GM11168 (cell line): ENCODE data around the gene PAM.
"Not testable (repeated sequence)": the region's sequence is repeated elsewhere in the genome, so short reads cannot be mapped to it uniquely, and the experiment has no call there.

Source experiments
- in situ Hi-C: fragments of 300-500 bp; cut with MboI; formaldehyde crosslinking; loops from one replicate; pipeline ENCODE4 v1.12.0; 2022; ENCODE audit warnings: low sequenced_read_pairs; ENCODE audit not compliant: unreplicated experiment

The PAM gene

DNA sequence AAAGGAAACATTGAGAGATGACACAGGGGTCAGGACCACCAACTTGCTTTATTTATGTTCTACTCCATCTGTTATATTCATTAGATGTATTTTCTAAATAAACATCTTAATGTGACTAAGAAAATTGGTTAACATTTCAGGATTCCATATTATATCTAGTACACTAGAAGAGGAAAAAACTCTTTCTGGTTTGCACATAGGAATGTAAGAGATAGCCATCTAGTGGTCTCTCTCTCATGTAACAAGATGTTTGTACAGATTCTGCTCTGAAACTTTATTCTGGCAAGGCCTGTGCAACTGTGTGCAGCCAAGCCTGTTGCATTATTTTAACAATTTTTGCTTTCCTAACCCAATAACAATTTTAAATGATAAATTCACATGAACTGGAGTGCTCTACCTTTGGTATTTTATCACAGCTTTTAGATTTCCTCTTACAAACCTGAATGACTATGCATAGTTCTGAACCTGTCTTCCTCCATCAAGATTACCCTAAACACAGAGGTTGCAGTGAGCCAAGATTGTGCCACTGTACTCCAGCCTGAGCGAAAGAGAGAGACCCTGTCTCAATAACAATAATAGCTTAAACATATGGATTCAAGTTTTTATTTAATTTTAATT lies 216.7 kb downstream of the PAM start:
- in situ Hi-C loops, result no loop called here

DNA sequence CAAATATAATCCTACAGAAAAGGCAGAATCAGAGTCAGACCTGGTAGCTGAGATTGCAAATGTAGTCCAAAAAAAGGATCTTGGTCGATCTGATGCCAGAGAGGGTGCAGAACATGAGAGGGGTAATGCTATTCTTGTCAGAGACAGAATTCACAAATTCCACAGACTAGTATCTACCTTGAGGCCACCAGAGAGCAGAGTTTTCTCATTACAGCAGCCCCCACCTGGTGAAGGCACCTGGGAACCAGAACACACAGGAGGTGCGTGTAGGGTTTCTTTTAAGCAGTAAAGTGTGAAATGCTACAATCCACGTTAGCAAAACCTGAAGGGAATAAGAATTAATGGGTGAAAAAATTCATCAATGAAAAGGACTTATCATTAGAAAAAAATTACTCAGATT lies 219.1 kb downstream of the PAM start:
- in situ Hi-C loops, result no loop called here

DNA sequence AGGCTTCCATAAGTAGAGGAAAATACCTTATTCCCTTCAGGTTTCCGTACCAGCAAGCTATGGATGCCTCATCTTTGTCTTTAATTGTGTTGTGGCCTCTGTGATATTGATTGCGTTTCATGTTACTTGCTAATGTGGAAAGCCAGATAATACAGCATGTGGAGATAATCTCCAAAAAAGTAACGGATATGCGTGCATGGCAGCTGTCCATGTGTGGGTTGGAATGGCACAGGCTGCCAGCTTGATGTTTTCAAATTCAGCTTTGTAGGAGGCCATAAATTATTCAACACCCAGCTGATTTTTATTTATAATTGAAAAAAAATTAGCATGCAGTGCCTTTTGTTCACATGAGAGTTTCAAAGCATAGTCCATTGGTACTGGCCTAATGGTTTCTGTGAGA lies 219.9 kb downstream of the PAM start:
- in situ Hi-C loops, result no loop called here

DNA sequence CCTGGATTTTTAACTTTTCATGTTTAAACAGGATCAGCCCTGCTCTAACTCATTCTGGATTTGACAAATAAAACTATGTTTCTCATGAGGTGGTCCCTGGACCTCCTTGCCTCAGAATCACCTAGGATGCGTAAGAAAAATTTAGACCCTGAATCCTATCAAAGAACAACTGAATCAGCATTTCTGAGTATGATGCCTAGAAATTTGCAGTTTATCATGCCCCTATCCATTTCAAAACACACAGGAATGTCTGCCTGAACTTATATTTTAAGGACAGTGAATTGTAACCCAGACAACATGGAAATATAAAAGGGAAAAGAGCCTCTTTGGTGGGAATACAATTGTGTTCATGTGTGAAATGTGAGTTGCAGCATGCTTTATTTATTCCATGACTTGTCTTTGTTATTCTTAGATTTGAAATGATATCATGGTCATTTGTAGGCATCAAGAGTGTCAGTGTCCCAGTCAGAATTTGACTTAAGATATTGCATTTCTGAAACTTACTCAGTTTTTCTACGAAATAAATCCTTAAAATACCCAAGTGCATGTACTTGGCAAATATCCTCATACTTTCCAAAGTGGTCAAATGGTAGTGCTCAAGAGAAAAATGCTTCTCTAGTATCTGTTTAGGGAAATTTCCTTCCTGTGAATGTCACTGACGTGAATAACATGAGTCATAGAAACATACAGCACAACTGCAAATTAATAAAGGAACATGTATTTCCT lies 220.5 kb downstream of the PAM start:
- in situ Hi-C loops, result no loop called here

DNA sequence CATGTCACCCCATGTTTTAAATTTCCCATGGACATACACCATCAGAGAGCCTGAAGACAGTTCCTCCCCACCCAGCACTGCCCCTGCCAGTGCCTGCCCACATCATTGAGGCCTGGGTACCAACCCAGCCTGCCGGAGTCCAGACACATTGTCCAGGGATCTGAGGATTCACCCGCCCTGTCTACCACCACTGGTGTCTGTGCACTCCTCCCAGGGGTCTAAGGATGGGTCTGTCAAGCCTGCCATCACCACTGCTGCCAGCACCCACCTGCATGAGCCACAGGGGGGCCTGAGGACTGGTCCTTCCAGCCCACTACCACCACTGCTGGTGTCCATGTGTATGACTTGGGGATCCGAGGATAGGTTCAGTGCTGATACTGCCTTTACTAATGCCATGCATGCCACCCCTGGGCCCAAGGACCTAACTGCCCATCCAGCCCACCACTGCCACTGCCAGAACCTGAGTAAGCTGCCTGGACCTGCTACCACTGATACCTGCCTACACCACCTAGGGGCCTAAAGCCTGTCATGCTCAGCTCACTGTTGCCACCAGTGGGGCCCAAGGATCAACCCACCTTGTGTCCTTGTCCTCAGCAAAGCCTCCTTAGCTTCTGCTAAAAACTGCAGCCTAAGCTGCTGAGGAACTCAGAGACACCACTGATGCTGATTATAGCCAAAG lies 227.0 kb downstream of the PAM start:
- in situ Hi-C loops, result no loop called here

DNA sequence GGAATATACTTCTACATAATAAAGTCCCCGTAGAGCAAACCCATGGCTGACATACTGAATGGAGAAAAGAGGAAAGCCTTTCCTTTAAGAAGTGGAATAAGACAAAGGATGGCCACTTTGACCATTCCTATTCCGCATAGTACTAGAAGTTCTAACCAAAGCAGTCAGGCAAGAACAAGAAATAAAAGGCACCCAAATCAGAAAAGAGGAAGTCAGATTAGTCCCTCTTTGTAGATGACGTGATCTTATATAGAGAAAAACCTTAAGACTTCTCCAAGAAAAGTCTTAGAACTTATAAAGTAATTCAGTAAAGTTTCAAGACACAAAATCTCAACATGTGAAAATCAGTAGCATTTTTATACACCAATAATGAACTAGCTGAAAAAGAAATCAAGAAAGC lies 231.0 kb downstream of the PAM start:
- in situ Hi-C loops, result no loop called here

DNA sequence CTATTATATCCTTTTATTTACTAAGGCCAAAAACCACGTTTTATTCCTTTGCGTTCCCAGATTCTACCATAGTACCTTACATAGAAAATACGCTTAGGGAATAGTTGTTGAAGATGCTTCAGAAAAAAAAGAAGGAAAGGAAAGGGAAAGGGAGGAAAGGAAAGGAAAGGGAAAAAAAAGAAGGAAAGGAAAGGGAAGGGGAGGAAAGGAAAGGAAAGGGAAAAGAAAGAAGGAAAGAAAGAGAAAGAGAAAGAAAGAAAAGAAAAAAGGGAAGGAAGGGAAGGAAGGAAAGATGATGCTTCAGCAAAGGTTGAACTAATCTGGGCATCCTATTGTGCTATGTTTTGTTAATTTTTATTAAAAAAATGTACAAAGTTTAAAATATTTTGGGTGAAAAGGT lies 233.4 kb downstream of the PAM start:
- in situ Hi-C loops, result no loop called here

DNA sequence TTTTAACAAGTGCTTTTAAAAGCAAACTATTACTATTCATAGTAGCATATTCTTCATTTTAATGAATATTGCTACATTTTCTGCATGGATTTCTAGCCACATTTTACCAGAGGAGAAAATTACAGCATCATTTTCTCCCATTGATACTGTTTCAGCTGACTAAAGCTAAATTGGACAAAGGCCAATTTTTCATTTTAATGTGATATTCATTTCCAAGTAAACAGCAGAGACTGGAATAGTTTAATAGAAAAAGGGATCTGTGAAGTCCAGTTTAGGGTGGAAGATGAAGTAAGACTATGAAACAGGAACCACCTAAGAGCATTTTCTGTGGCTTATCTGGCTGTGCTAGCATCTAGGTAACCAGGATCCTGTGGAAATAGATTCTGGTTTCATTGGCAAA lies 236.7 kb downstream of the PAM start:
- in situ Hi-C loops, result no loop called here

DNA sequence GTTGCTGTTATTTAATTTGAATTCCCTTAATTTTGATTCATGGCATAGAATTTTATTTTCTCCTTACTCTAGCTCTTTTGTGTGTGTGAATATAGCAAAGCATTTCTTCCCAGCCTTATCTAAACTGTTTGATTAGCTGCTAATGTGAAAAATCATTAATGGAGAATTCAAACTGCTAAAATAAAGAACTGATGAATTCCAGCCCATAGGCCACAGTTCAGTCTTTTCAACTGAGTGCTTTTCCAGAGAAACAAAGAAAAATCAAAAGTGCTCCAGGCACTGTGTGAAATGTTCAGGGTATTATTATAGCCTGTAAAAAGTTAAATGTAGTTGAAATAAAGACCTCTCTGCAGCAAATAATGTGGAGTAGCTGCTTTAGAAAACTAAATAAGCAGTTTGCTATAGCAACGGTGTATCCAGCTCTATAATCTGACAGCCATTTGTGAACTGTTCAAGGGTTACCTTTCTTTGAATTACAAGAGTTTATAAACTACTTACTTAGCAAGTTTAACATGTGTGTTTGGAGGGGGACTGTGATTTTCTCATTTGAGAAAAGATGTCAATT lies 241.0 kb downstream of the PAM start:
- in situ Hi-C loops, result no loop called here

DNA sequence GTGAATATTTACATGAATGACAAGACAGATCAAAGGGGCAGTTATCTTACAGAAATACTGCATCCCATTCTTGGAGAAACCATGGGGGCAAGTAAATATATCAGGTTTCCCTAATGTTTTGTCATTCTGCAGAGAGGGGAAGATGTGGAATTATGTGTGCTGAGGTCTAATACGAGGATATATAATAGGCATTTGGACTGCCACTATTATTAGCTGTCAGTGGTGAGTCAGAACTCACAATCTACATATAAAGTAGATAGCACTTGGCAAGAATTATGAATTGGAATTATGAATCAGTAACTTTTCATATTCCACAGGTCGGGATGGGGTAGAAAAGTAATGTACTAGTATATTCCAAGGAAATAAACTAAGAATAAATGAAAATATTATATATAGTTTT lies 243.1 kb downstream of the PAM start:
- in situ Hi-C loops, result no loop called here

DNA sequence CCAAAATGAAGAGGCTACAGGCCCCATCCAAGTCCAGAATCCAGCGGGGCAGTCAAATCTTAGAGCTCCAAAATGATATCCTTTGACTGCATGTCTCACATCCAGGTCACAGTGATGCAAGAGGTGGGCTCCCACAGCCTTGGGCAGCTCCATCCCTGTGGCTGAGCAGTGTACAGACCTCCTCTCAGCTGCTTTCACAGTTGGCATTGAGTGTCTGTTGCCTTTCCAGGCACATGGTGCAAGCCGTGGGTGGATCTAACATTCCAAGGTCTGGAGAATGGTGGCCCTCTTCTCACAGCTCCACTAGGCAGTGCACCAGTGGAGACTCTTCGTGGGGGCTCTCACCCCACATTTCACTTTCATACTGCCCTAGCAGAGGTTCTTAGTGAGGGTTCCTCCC lies 244.1 kb downstream of the PAM start:
- in situ Hi-C loops, result no loop called here

DNA sequence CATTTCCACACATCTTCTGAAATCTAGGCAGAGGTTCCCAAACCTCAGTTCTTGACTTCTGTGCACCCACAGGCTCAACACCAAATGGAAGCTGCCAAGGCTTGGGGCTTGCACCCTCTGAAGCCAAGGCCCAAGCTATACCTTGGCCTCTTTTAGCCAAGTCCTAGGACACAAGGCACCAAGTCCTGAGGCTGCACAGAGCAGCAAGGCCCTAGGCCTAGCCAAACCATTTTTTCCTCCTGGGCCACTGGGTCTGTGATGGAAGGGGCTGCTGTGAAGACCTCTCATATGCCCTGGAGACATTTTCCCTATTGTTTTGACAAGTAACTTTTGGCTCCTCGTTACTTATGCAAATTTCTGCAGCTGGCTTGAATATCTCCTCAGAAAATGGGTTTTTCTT lies 244.5 kb downstream of the PAM start:
- in situ Hi-C loops, result not testable (repeated sequence)

DNA sequence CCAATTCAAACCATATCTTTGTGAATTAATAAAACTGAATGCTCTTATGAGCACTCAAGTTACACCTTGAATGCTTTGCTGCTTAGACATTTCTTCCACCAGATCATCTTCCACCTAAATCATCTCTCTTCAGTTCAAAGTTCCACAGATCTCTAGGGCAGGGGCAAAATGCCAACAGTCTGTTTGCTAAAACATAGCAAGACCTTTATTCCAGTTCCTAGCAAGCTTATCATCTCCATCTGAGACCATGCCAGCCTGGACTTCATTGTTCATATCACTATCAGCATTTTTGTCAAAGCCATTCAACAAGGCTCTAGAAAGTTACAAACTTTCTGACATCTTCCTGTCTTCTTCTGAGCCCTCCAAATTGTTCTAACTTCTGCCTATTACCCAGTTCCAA lies 245.0 kb downstream of the PAM start:
- in situ Hi-C loops, result no loop called here

DNA sequence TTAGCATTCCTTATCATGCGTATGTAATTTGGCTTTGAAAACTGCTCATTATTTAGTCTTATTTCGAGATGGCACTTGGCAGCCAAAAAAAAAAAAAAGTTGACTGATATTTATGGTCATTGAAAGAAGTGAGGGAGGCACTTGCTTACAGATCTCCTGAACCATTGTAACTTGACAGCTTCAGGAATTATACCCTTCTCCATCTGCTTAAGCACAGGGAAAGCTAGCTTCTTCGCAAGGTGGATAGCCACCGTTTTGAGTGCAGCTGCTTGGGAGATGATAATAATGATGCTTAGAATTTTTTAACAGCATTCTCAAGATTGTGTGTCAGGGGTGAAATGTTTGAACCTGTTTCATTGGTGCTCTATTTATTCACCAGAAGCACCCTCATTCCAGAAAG lies 248.8 kb downstream of the PAM start:
- in situ Hi-C loops, result no loop called here

DNA sequence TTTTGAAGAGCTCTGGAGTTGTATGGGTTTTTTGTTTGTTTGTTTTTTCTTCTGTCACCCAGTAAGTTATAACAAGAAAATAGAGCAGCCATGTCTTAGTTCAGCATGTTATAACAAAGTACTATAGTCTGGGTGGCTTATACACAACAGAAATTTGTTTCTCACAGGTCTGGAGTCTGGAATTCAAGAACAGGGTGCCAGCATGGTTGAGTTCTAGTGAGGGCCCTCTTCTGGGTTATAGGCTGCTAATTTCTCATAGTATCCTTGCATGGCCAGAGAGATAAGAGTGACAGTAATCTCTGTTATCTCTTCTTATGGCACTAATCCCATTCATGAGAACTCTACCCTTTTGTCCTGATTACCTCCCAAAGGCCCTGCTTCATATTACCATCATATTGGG lies 250.2 kb downstream of the PAM start:
- in situ Hi-C loops, result no loop called here

DNA sequence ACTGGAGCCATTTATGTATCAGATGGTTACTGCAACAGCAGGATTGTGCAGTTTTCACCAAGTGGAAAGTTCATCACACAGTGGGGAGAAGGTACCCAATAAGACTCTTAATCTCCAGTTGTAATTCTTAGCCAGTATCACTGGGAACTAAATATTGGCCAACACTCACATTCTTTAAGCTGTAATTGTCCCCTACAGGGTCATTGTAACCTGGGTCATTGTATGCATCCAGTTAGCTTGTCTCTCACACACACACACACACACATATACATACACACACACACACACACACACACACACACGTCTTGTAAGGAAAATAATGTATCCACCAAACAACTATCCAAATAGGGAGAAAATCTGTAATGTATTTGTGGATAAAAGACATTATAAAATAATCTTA lies 251.8 kb downstream of the PAM start:
- in situ Hi-C loops, result no loop called here

DNA sequence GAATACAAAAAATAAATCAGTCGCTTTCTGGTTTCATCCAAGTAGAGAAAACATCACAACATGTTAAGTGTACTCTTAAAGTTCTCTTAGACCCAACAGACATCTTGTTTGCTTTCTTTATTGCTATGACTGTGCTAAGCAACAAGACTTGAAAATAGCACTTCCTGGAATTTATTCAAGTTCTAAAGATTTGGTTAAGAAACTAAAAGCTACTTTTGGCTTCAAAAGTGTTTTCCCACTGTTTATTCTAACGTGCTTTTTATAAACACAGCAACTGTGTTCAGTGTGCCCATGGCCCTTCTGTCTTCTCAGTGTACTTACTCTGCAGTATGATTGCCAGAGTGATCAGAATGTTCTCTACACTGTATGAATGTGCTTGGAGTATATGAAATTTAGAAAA lies 255.1 kb downstream of the PAM start:
- in situ Hi-C loops, result no loop called here

DNA sequence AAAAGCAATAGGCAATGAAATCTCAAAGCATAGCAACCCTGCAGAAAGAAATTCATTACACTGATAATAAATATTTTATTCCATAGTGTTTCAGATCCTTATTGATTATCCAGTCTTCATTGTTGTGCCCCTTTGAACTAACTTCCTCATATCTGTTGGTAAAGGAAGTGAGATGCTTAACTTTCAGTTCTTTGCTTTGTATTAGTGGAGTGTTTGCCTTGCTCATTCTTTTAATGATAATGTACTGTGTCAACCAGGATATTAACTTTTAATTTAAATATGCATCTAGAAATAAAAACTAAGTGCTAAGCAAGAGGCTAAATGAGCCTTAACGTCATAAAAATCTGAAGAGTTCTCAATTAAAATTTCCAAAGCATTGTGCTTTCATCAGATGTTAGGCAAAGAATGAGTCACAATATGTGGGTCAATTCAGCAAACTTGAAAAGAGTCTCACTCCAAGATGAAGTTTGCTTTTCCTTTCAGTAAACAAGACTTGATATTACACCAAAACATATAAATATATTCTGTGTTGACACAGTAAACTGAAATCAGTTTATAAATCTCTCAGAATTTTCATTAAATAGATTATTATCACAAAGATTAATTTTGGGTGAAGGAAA lies 258.9 kb downstream of the PAM start:
- in situ Hi-C loops, result no loop called here

DNA sequence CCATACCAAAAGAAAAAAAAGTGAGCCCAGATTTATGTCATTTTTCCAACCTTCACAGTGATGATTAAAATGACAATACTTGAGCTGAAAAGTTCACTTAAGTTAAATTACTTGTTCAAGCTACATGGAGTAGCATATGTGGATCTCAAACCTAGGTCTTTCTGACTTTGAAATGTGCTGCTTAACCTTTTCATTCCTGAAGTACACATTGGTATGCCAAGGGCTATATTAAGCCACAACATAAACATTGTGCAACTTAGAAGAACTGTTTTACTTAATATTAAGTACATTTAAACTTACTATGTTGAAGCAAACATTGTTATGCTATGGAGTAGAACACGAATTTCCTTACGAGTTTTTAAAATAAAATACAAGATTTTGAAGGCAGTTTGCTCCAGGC lies 259.9 kb downstream of the PAM start:
- in situ Hi-C loops, result no loop called here

DNA sequence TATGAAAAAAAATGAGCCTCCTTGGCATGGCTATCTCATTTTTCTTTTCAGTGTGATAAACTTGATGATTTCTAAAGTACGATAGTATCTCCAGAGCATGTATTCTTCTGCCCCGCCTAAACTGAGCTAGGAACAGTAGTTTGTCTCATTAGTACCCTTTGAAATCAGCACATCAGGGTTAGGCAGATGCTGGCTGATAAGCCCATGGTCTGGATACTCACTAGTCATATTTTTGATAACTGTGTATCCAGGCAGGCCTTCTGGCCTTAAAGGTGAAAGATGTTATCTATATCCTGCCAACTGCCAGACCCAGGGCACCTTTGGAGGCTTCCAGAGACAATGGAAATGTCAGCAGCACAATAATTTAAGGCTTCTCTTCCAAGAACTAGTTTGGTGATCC lies 261.1 kb downstream of the PAM start:
- in situ Hi-C loops, result no loop called here

DNA sequence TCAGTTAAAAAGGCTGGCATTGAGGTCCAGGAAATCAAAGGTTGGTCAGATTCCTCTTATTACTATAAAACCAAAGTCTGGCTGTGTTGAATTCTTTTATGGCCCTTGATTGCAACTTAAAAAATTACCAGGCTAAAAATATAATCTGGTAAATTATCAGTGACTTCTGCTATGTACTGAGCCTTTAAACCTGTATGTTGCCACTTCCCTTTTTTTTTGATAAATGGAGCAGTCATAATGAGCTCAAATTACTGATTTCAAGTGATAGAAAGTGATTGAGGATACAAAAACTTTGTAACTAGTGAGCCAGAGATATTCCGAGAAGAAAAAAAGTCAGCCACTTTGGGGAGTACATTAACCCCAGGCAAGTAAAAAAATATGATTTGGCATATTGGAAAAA lies 264.7 kb downstream of the PAM start:
- in situ Hi-C loops, result no loop called here
